ENCODE data around the gene GSKIP. TPM values are rescaled to one million over a fixed set of nuclear protein-coding genes. Genes with fewer than 3 reads are reported as not detected.
A peak's percentile ranks its signal among the peaks of the same experiment; 100 is the strongest.

Gene GSKIP
- total and polyA plus RNA-seq, 7 donors, result 5.7 to 19.7 (median 7.2) TPM

- Histone ChIP-seq H3K27me3 (ENCODE audit: insufficient read depth in 3 of 3, low read length in 2 of 3) (no peaks in the 10 kb centered on the region), H3K36me3 (ENCODE audit: insufficient read depth in 1 of 2, low read depth in 1 of 2) (no peaks in the 10 kb centered on the region), H3K9me3 (no peaks in the 10 kb centered on the region), H3K4me3 (no peak overlapping the region), H3K27ac (no peak overlapping the region), H3K4me1 (peaks cover 22% of the 10 kb centered on the region)
- intact Hi-C loops (cut with DNase I), result no loop called here
- ATAC-seq (no peak), DNase-seq (no peak)
- 88 to 97% (median 91%) methylated on average over 3 of the region's 3 CpGs for WGBS, 3 donors
- TF ChIP-seq CTCF (IDR thresholded peaks at IDR 0.05), result no peak
Measured at GRCh38 chr14:96357216-96357615, 6.1 kb upstream of the GSKIP start.

- H3K36me3 ChIP-seq (ENCODE audit: insufficient read depth in 1 of 2, low read depth in 1 of 2), result no peaks in the 10 kb centered on the region
- no peaks in the 10 kb centered on the region for H3K9me3 ChIP-seq
- no peak for ATAC-seq
- intact Hi-C loops (cut with DNase I), result loop anchor here in 1 of 2 donors (5.0 kb wide), 1 partner anchor 142 kb away; the partner anchor contains the start of gene PAPOLA
- no peak for TF ChIP-seq CTCF (IDR thresholded peaks at IDR 0.05)
- H3K4me3 ChIP-seq, result no peak overlapping the region
- H3K4me1 ChIP-seq, result peaks cover 22% of the 10 kb centered on the region
- H3K27ac ChIP-seq, result no peak overlapping the region
- H3K27me3 ChIP-seq (ENCODE audit: insufficient read depth in 3 of 3, low read length in 2 of 3), result no peaks in the 10 kb centered on the region
- DNase-seq, result no peak
Measured at GRCh38 chr14:96359959-96360358, 3.4 kb upstream of the GSKIP start.

DNA sequence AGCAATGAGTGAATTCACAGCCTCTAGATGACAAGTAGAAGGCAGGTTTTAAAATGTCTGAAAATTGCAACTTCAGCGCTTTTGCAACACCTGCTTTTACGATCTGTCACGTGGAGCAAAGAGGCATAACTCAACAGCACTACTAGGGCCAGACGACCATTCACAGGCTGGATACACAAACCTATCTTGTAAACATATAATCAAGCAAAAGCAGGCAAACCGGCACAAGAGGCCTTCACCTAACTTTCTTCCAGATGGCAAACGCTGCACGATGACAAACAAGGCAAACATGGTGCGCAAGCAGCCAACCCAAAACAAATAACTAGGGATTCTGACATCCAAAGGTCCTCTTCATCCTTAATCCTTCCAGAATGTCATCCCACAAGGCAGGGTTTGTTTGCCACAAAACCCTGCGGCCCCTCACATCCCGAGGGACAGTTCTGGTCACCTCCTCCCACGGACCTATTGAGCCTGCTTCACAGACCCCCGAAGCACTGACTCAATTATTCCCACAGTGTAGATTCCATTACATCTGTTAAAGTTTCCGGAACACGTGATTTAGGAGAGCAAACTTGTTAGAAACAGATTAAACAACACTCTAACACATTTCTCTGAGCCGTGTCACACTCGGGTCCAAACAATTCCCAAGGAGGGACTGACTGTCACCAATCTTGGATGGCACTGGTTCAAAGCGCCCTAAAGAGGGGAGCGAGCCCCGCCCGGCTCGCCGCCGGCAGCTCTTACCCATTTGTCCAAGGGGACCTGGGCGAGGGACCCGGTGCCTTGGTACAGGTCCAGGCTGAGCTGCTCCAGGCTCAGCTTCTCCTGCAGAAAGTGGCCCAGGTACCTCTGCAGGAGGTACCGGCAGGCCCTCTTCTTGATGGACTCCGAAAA is 1.0 kb upstream of the GSKIP start:
- TF ChIP-seq CTCF (IDR thresholded peaks at IDR 0.05), result no peak
- intact Hi-C loops (cut with DNase I), result loop anchor here in 1 of 2 donors (2.0 to 5.0 kb wide), 2 partner anchors 30 to 140 kb away; partner anchors contain the start of genes AK7 and PAPOLA
- Histone ChIP-seq H3K4me3 (peak overlapping the region; percentile 96), H3K9me3 (no peaks in the 10 kb centered on the region), H3K27ac (peak overlapping the region; percentile 91), H3K4me1 (peaks cover 22% of the 10 kb centered on the region), H3K27me3 (ENCODE audit: insufficient read depth in 3 of 3, low read length in 2 of 3) (no peaks in the 10 kb centered on the region), H3K36me3 (ENCODE audit: insufficient read depth in 1 of 2, low read depth in 1 of 2) (no peaks in the 10 kb centered on the region)
- DNase-seq (no peak), ATAC-seq (peak; percentile 26 to 75 (median 50))
- WGBS, 3 donors, result 1 to 2% (median 1%) methylated on average over 27 of the region's 27 CpGs

DNA sequence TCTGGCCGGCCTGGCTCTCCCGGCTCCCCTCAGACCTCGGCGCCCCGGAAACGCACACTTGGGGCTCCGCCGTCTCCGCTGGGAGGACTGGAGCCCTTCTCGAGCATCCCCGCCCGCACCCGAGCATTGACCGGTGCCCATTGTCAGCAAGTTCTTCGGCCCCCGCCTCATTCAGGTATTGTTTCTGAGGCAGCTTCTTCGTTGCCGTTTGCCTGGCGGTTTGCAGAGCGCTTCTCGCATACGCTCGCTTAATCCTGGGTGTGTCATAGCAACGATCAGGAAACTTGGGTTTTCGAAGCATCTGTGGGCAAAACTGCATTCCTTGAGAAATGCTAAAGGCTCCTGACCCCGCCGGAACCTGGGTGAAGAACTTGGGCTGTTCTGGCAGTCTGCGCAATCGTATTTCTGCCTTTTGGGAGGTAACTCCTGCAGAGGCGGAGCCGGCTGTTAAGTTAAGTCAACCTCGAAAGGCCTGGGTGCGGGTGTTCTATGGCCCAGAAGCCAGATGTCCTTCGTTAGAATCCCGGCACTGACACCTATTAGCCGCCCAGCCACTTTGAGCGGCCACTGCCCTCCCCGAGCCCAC is 518 bp downstream of the GSKIP start:
- H3K9me3 ChIP-seq, result no peaks in the 10 kb centered on the region
- ATAC-seq (no peak), DNase-seq (peak in 1 of 2 donors; percentile 15)
- peaks cover 22% of the 10 kb centered on the region for H3K4me1 ChIP-seq
- peak overlapping the region; percentile 91 for H3K27ac ChIP-seq
- intact Hi-C loops (cut with DNase I), result loop anchor here (2.0 to 5.0 kb wide), 3 partner anchors 27 to 138 kb away; partner anchors contain the start of genes AK7 (in 1 of the 2) and PAPOLA (in 1 of the 2)
- no peaks in the 10 kb centered on the region for H3K36me3 ChIP-seq (ENCODE audit: insufficient read depth in 1 of 2, low read depth in 1 of 2)
- peak overlapping the region; percentile 96 for H3K4me3 ChIP-seq
- TF ChIP-seq CTCF (IDR thresholded peaks at IDR 0.05), result no peak
- 1% methylated on average over 38 of the region's 38 CpGs for WGBS, 3 donors
- no peaks in the 10 kb centered on the region for H3K27me3 ChIP-seq (ENCODE audit: insufficient read depth in 3 of 3, low read length in 2 of 3)
